ENCODE measurements around the gene C1QL4.
"Not testable (repeated sequence)": the region's sequence is repeated elsewhere in the genome, so short reads cannot be mapped to it uniquely, and the experiment has no call there.

Gene C1QL4

GRCh38 chr12:49347311-49348193 lies 10.6 kb upstream of the C1QL4 start:
- peak; percentile 98 for DNase-seq

- no peak for DNase-seq
Observed at GRCh38 chr12:49346659-49347310, 9.8 kb upstream of the C1QL4 start, which contains the start of gene DNAJC22. Gene DNAJC22, plus strand, starts transcription at chr12:49346888. Its CDS starts 1,985 bp downstream, at chr12:49348873.

DNA sequence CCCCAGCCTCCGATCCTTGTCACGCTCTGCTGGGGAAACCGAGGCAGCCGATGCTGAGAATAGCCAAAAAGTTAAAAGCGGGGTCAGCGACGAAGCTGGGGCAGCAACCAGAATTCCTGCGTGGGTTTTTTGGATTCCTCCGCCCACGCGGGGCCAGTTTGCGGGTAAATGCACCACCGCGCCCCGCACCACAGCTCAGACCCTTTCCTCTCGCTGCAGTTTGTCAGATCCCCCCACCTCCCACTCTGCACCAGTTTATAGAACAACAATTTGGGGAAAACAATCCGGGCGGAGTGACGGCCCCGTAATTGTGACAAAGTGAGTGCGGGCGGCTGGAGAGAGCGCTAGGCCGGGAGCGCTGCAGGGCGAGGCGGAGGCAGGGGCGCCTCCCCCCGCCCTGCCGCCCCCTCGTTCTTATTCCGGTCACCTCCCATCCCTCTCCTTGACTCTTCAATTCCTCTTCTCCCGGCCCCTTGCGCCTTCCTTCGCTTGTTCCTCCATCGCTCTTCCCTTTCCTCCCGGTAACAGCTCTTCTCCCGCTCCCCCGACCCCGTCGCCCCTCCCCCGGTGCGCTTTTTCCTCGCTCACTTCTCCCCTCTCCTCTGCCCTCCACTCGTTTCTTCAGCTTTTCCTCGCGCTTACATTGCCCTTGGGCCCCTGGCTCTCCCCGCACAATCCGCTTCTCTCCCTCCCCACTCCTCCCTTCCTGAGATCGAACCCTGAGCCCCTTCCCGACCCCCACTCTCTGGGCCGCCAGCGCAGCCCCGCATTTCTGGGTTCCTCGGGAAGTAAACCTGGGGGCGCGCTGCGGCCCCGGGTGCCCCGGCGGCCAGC lies 9.1 kb upstream of the C1QL4 start:
- DNase-seq: no peak

DNA sequence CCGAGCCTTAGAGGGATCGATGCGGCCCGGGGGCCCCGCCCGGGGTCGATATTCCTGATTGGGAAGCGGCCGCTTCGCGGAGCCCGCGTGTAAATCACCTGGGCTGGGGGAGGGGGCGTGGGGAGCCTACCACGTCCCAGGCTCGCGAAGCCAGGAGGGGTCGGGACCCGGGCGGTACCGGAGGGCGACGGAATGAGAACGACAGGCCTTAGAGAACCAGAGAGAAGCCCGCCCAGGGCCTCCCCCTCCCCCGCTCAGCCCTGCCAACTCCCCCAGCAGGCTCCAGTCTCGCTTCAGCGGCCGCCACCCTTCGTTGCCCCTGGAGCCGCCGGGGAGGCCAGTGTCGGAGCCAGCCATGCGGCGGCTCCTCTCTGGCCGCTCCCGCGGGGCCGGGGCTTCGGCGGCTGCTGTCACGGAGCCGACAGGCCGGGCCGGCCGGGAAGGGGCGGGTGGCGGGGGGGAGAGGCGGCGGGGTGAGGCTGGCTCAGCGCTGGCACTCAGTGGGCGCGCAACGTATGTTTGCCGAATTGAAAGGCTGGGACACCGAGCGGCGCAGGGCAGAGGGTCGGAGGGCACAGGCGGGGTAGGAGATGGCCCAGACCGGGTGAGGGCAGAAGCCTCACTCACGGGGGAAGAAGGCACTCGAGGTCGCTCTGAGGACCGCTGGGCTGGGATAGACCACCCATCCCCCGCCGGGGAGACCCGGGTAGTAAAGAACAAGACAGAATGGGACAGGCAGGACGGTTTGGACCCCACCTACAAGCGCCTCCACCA lies 8.2 kb upstream of the C1QL4 start:
- no peak for DNase-seq

DNA sequence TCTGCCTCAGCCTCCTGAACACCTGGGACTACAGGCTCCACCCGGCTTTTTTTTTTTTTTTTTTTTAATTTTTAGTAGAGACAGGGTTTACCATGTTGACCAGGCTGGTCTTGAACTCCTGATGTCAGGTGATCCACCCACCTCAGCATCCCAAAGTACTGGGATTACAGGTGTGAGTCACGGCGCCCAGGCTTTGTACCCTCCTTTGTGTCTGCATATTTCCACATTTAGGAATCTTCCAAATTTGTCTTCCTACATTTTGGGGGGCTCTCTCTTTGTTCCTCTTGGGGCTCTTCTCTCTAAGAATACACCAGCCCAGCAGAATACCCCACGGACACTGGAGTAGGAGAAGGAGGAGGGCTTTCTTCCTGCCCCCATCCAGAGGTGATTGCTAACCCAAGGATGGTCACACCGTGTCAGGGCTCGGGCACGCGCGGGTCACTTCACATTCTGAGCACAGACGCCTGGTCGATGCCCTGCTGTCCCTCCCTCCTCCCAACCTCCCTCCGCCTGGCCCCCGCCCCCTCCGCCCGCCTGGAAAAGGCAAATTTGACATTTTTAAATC lies 7.6 kb upstream of the C1QL4 start:
- DNase-seq: no peak

DNA sequence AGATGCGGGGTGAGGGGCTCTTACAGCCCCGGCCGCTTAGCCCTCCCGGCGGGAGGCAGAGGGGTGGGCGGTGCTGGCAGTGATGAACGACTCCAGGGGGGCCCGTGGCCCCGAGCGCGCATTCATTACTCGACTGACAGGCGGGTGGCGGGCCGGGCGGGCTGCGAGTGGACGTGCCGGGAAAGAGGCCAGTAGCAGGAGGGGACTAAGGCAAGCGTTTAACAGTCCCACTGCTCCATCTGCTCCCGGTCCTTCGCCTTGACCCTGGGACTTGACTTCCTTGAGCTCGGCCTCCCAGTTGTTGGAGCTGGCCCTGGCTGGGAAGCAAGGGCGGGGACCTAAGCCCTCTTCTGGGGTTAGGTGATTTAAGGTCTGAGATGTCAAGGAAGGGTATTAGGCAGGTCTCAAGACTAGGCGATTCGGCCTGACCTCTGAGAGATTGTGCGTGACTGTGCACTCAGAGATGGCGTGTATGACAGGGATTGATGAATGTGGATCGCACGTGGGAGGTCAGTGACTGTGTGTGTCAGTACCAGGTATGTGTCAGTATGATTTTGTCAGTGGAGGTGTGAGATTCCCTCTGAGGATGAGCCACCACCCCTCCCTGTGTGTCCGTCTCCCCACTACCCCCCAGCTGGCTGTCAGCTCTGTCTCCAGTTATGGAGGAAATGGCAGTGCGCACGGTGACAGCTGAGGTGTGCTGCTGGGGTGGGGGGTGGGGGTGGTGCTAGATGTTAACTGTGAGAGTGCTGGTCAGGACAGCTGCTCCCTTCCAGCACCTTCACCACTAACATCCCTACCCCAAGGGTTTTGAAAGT lies 6.1 kb upstream of the C1QL4 start:
- no peak for DNase-seq

GRCh38 chr12:49342066-49342913 lies 5.3 kb upstream of the C1QL4 start:
- DNase-seq: peak; percentile 97

DNA sequence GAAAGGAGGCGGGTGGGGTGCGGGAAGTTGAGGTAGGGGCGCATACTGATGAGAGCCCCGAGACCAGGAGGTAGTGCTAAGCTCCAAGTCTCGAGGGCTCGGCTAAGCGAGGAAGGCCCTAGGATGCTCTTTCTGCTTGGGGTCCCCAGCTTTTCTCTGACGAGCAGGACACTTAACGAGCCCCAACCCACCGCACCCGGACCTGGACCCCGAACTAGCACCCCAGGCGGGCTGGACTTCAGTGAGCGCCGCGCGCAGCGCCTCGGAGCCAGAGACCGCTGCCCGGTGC lies 4.7 kb upstream of the C1QL4 start:
- no peak for DNase-seq

DNA sequence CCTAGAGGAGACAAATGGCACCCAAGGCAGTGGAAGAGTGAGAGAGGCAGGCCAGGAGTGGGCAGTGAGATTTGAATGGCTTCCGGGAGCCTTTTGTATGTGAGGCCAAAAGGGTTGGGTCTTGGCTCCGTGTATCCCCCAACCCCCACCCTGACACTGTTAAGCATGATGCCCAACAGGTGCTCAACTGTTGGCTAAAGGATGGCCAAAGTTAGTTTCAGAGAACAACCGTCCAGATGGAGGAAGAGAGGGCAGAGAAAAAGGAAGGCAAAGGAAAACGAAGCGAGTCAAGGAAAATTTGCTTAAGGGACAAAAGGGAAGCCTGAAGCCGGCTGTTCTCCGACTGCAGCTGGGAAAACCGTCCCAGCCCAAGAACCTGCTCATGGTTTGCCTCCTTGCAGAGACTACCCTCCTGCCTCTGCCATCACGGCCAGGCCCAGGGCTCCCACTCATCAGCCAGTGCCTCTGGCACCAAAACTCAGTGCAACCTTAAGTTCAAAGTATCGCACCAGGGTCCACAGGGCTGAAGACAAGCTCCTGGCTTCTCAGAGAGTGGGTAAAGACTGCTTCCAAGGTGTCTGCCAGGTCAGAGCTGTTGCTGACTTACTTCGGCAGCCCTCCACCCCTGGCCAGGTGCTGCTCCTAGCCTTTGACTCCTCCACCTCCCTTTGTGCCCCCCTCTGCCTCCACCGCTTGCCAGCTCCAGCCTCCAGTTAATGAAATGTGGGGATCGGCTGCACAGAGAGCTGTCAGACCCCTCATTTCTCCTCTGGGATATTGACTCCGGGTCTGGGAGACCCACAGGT lies 4.2 kb upstream of the C1QL4 start:
- DNase-seq: no peak

GRCh38 chr12:49340095-49340870 lies 3.3 kb upstream of the C1QL4 start:
- no peak for DNase-seq

- DNase-seq: no peak
Observed at GRCh38 chr12:49339464-49339861, 2.5 kb upstream of the C1QL4 start.

- no peak for DNase-seq
Observed at GRCh38 chr12:49338830-49339463, 2.0 kb upstream of the C1QL4 start.

- DNase-seq: no peak
Observed at GRCh38 chr12:49335955-49336644, 888 bp downstream of the C1QL4 start.

- no peak for DNase-seq
Observed at GRCh38 chr12:49335118-49335954, 1.7 kb downstream of the C1QL4 start.

- no peak for DNase-seq
Observed at GRCh38 chr12:49334681-49335080, 2.3 kb downstream of the C1QL4 start.

- no peak for DNase-seq
Observed at GRCh38 chr12:49334226-49334625, 2.8 kb downstream of the C1QL4 start.

DNA sequence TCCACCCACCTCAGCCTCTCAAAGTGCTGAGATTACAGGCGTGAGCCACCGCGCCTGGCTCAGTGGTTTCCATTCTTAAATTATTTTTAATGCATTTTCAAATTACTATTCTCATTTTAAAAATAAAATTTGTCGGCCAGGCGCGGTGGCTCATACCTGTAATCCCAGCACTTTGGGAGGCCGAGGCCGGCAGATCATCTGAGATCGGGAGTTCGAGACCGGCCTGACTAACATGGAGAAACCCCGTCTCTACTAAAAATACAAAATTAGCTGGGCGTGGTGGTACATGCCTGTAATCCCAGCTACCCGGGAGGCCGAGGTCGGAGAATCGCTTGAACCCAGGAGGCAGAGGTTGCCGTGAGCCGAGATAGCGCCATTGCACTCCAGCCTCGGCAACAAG lies 3.2 kb downstream of the C1QL4 start:
- DNase-seq: not testable (repeated sequence)

Data from GOT3 (cell line).